Lower lobe of right lung (tissue), 2 donors: ENCODE results near the gene CDCA5. TPM values are rescaled to one million over a fixed set of nuclear protein-coding genes. Genes with fewer than 3 reads are reported as not detected.

Experiments
- ATAC-seq, 2 donors: fragments of 200-7000 bp; cut with Tn5 transposase; one replicate each; pipeline ENCODE4 v1.9.1; 2020 to 2022; ENCODE audit warnings: mild to moderate bottlenecking in 2 of 2, moderate library complexity in 2 of 2
- DNase-seq: peaks from one replicate; pipeline ENCODE4 v3.0.0-alpha.2; 2020
- H3K27ac ChIP-seq: fragments of 200-600 bp; one replicate; pipeline ENCODE4 v1.8.0; 2022
- H3K27me3 ChIP-seq: fragments of 200-600 bp; one replicate; pipeline ENCODE4 v1.8.0; 2022; ENCODE audit warnings: low read depth
- H3K36me3 ChIP-seq: fragments of 200-600 bp; one replicate; pipeline ENCODE4 v1.8.0; 2022; ENCODE audit warnings: mild to moderate bottlenecking
- H3K4me1 ChIP-seq: fragments of 200-600 bp; one replicate; pipeline ENCODE4 v1.8.0; 2022
- H3K4me3 ChIP-seq: fragments of 200-600 bp; one replicate; pipeline ENCODE4 v1.8.0; 2022; ENCODE audit warnings: mild to moderate bottlenecking
- H3K9me3 ChIP-seq: fragments of 200-600 bp; one replicate; pipeline ENCODE4 v1.8.0; 2022
- intact Hi-C: fragments of 100-400 bp; cut with DNase I; formaldehyde crosslinking; loops from one replicate; pipeline ENCODE4 v1.11.0; 2022
- total RNA-seq: library from RNA; stranded (reverse); fragmentation: NEBNext Ultra II Directional; extraction: Animal tissue kit (Norgen Biotek cat#: 25700); gene quantifications from one replicate; pipeline ENCODE4 v1.2.1, GENCODE V29; 2021
- TF ChIP-seq, protein P1 (sequence below): fragments of 200-600 bp; IDR thresholded peaks from one replicate; pipeline ENCODE4 v1.8.0; 2022; ENCODE audit warnings: antibody characterized with exemption, mild to moderate bottlenecking
- donor health status: DM: no; HTN: yes; CAD: no; lungs with severe emphysema.

The CDCA5 gene
- total RNA-seq, 1 donor from 2014 or later = 2.8 TPM

DNA sequence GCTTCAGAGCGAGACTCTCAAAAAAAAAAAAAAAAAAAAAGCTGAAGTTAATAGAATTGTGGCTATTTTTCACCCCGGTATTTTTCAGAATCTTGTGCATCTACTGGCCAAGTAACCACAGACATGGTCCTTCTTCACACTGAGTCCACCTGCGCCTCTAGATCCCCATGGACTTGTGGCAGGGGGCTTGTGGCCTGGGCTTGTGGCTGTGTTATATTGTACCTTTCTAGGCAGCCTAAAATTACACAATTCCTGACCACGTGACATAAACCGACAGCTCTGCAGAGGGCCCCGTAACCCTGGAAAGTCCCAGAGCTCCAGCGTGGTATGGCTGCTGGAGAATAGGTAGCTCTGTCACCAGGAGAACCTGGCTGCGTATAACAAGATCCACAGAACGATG, 14.6 kb downstream of the CDCA5 start:
- Histone ChIP-seq H3K4me3 (no peak overlapping the region), H3K27me3 (no peaks in the 10 kb centered on the region), H3K36me3 (no peaks in the 10 kb centered on the region), H3K4me1 (no peaks in the 10 kb centered on the region), H3K27ac (no peak overlapping the region), H3K9me3 (no peaks in the 10 kb centered on the region)
- ATAC-seq (no peak), DNase-seq (no peak)
- TF ChIP-seq, protein P1, sequence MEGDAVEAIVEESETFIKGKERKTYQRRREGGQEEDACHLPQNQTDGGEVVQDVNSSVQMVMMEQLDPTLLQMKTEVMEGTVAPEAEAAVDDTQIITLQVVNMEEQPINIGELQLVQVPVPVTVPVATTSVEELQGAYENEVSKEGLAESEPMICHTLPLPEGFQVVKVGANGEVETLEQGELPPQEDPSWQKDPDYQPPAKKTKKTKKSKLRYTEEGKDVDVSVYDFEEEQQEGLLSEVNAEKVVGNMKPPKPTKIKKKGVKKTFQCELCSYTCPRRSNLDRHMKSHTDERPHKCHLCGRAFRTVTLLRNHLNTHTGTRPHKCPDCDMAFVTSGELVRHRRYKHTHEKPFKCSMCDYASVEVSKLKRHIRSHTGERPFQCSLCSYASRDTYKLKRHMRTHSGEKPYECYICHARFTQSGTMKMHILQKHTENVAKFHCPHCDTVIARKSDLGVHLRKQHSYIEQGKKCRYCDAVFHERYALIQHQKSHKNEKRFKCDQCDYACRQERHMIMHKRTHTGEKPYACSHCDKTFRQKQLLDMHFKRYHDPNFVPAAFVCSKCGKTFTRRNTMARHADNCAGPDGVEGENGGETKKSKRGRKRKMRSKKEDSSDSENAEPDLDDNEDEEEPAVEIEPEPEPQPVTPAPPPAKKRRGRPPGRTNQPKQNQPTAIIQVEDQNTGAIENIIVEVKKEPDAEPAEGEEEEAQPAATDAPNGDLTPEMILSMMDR = no peak
- intact Hi-C loops = no loop called here

DNA sequence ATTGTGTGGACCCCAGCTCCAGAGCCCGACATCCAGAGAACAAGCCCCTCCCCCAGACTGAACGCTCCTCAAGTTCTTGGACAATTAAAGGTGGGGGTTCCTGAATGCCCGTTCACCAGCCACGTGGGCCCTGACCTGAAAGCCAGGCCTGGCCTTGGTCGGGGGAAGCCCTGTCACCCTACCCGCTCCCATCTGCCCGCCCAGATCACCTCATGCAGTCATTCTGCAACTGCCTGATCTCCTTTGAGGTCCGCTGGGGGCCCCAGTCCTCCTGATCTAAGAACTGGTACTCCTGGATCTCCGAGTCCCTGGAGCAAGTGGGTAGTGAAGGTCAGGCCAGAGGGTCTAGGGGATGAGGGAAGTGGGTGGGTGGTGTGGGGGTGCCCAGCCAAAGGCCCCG, 16.4 kb downstream of the CDCA5 start:
- TF ChIP-seq, protein P1 = no peak
- H3K27ac ChIP-seq = no peak overlapping the region
- H3K4me1 ChIP-seq = no peaks in the 10 kb centered on the region
- H3K27me3 ChIP-seq = no peaks in the 10 kb centered on the region
- H3K4me3 ChIP-seq = no peak overlapping the region
- ATAC-seq = no peak
- no peak for DNase-seq
- H3K9me3 ChIP-seq = no peaks in the 10 kb centered on the region
- intact Hi-C loops = no loop called here
- H3K36me3 ChIP-seq = no peaks in the 10 kb centered on the region

DNA sequence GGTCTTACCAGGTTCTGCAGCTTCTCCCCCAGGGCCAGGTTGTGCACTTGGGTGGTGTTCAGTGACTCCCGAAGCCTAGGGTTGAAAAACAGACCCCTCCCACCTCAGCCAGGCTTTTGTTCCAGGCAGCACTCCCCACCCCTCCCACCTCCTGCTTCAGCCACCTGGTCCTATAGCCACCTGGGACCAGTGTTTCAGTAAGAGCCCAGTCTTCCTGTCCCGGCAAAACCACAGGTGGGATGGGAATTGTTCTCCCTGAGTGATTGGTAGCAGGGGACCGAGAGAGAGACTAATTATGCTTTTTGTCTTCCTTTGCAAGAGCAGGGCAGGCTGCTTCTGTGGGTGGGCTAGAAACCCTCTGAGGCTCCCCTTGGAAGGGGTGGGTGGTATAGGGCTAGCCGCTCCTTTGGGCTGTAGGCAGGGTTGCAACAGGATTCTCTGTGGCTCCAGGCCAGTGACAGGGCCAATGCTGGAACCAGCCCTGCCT, 17.0 kb downstream of the CDCA5 start:
- no peaks in the 10 kb centered on the region for H3K9me3 ChIP-seq
- no peak overlapping the region for H3K27ac ChIP-seq
- no peaks in the 10 kb centered on the region for H3K4me1 ChIP-seq
- no peak for ATAC-seq
- intact Hi-C loops = no loop called here
- no peaks in the 10 kb centered on the region for H3K36me3 ChIP-seq
- TF ChIP-seq, protein P1 = no peak
- no peak overlapping the region for H3K4me3 ChIP-seq
- no peak for DNase-seq
- no peaks in the 10 kb centered on the region for H3K27me3 ChIP-seq

DNA sequence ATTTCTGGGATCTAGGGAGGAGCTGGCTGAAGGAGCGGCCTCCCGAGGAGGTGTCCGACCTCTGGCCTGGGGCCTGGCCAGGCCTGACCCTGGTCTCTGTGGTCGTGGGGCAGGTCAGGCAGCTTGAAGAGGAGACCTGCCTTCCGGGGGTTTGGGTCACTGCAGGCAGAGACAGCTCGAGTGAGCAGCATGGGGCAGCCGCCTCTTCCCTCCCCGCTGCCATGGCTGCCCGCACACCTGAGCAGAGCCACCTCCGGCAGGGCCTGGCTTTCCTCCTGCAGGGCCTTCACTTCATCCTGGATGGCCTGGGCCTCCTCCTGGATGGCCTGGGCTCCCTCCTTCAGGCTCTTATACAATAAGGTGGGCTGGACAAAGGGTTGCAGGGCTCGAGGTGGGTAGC, 17.5 kb downstream of the CDCA5 start:
- intact Hi-C loops = no loop called here
- no peak overlapping the region for H3K27ac ChIP-seq
- no peaks in the 10 kb centered on the region for H3K27me3 ChIP-seq
- H3K4me1 ChIP-seq = no peaks in the 10 kb centered on the region
- no peak for DNase-seq
- no peaks in the 10 kb centered on the region for H3K9me3 ChIP-seq
- ATAC-seq = no peak
- H3K36me3 ChIP-seq = no peaks in the 10 kb centered on the region
- H3K4me3 ChIP-seq = no peak overlapping the region
- TF ChIP-seq, protein P1 = no peak

DNA sequence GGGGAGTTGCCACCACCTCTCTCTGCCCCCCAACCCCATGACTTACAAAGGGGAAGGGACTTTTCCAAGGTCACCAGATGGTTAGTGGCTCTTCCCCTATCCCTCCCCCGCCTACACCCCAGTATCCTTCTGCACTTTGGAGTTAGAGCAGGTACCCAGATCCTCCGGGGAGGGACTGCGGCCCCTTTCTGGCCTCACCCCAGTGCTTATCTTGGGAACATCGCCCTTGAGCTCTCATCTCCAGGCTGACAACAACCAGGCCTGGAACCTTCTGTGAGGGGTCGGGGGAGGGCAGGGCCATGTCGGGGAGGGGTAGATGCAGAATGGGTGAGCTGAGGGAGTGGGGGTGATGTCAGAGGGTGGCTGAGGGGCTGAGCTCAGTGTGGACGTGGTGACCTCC, 18.0 kb downstream of the CDCA5 start:
- TF ChIP-seq, protein P1 = no peak
- no peaks in the 10 kb centered on the region for H3K9me3 ChIP-seq

DNA sequence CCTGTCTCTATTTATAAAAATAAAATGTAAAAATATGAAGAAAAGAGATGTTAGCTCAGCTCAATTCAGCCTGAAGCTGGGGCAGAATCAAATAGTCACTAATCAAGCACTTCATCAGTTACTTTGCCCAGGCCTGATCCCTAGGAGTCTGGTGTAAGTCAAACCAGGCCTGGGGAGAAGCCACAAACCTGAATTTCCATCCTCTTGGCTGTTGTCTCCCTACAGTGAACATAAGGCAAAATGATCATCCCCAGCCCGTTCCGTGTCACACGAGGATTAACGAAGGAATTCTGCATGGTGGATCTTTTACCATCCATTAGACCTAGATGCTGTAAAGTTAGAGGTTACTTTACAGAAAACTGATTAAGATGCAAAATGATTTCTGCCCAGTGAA, 19.0 kb downstream of the CDCA5 start:
- H3K4me1 ChIP-seq = no peaks in the 10 kb centered on the region
- no peaks in the 10 kb centered on the region for H3K27me3 ChIP-seq
- H3K27ac ChIP-seq = no peak overlapping the region
- ATAC-seq (no peak), DNase-seq (no peak)
- H3K4me3 ChIP-seq = no peak overlapping the region
- no peaks in the 10 kb centered on the region for H3K36me3 ChIP-seq
- TF ChIP-seq, protein P1 = no peak
- no peaks in the 10 kb centered on the region for H3K9me3 ChIP-seq
- intact Hi-C loops = no loop called here

More for the DNA sequence above, 18.0 kb downstream of the CDCA5 start:
- Histone ChIP-seq H3K27me3 (no peaks in the 10 kb centered on the region), H3K4me3 (no peak overlapping the region), H3K27ac (no peak overlapping the region), H3K4me1 (no peaks in the 10 kb centered on the region), H3K36me3 (no peaks in the 10 kb centered on the region)
- intact Hi-C loops = no loop called here
- ATAC-seq = no peak
- DNase-seq = no peak
